Measurements from ENCODE around the gene MAP2K2.

DNA sequence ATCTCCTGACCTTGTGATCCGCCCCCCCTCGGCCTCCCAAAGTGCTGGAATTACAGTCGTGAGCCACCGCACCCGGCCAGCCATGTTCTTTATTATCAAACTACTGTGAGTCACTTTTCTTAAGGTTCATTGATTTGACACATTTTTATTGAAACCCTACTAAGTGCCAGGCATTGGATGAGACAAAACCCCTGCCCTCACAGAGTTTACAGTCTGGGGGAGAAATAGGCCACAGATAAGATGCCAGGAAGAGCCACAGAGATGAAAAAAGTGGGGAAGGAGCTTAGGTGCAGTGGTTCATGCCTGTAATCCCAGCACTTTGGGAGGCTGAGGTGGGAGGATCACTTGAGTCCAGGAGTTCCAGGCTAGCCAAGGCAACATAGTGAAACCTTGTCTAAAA, 14.5 kb upstream of the MAP2K2 start:
- TF ChIP-seq, protein P1, sequence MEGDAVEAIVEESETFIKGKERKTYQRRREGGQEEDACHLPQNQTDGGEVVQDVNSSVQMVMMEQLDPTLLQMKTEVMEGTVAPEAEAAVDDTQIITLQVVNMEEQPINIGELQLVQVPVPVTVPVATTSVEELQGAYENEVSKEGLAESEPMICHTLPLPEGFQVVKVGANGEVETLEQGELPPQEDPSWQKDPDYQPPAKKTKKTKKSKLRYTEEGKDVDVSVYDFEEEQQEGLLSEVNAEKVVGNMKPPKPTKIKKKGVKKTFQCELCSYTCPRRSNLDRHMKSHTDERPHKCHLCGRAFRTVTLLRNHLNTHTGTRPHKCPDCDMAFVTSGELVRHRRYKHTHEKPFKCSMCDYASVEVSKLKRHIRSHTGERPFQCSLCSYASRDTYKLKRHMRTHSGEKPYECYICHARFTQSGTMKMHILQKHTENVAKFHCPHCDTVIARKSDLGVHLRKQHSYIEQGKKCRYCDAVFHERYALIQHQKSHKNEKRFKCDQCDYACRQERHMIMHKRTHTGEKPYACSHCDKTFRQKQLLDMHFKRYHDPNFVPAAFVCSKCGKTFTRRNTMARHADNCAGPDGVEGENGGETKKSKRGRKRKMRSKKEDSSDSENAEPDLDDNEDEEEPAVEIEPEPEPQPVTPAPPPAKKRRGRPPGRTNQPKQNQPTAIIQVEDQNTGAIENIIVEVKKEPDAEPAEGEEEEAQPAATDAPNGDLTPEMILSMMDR (conservative IDR thresholded peaks at IDR 0.05; ENCODE audit: low read length), result no peak
- no peak for TF ChIP-seq EZH2phosphoT487 (IDR thresholded peaks at IDR 0.05; ENCODE audit: borderline replicate concordance)

Data from Loucy (cell line).